GM23338 (cell line): ENCODE results near the gene HMX2. TPM values are rescaled to one million over a fixed set of nuclear protein-coding genes. Genes with fewer than 3 reads are reported as not detected.
A peak's percentile ranks its signal among the peaks of the same experiment; 100 is the strongest.

ENCODE experiments used
- ATAC-seq: fragments of 200-7000 bp; cut with Tn5 transposase; 3 replicates; pipeline ENCODE4 v1.9.1; 2020
- DNase-seq: peaks from one replicate; pipeline ENCODE4 v3.0.0-alpha.2; 2015; ENCODE audit warnings: low spot score
- H2AFZ ChIP-seq: fragments of 200-600 bp; sonication (generic); 2 replicates; pipeline ENCODE4 v1.8.0; 2016; ENCODE audit warnings: antibody characterized with exemption, mild to moderate bottlenecking, moderate library complexity
- H3F3A ChIP-seq: fragments of 200-600 bp; sonication (generic); replicated peaks from 2 replicates; pipeline ENCODE4 v1.8.0; 2017; ENCODE audit warnings: antibody characterized with exemption, mixed run types, low read depth
- H3K27ac ChIP-seq: fragments of 200-600 bp; sonication (generic); 2 replicates; pipeline ENCODE4 v1.6.1; 2016; ENCODE audit warnings: low read depth
- H3K27me3 ChIP-seq: fragments of 200-600 bp; sonication (generic); 2 replicates; pipeline ENCODE4 v1.8.0; 2016; ENCODE audit warnings: mild to moderate bottlenecking, mixed run types, moderate library complexity; ENCODE audit not compliant: insufficient read depth
- H3K36me3 ChIP-seq: fragments of 200-600 bp; sonication (generic); 2 replicates; pipeline ENCODE4 v1.8.0; 2016; ENCODE audit warnings: mild to moderate bottlenecking; ENCODE audit not compliant: insufficient read depth
- H3K4me1 ChIP-seq: fragments of 200-600 bp; sonication (generic); 2 replicates; pipeline ENCODE4 v1.8.0; 2016; ENCODE audit warnings: mild to moderate bottlenecking, moderate library complexity; ENCODE audit not compliant: insufficient read depth
- H3K4me2 ChIP-seq: fragments of 200-600 bp; sonication (generic); 2 replicates; pipeline ENCODE4 v1.7.1; 2017; ENCODE audit warnings: mixed run types
- H3K4me3 ChIP-seq: fragments of 200-600 bp; sonication (generic); 2 replicates; pipeline ENCODE4 v1.6.1; 2016; ENCODE audit warnings: mixed run types
- H3K79me2 ChIP-seq: fragments of 200-600 bp; sonication (generic); replicated peaks from 2 replicates; pipeline ENCODE4 v1.8.0; 2017; ENCODE audit warnings: mild to moderate bottlenecking; ENCODE audit not compliant: insufficient read depth
- H3K9me2 ChIP-seq: fragments of 200-600 bp; sonication (generic); 2 replicates; pipeline ENCODE4 v1.8.0; 2017; ENCODE audit not compliant: insufficient read depth
- H4K20me1 ChIP-seq: fragments of 200-600 bp; sonication (generic); replicated peaks from 2 replicates; pipeline ENCODE4 v1.8.0; 2017; ENCODE audit warnings: mild to moderate bottlenecking; ENCODE audit not compliant: insufficient read depth
- H3K27ac Mint-ChIP-seq: 2 replicates; pipeline ENCODE4 v1.8.0; 2020; ENCODE audit warnings: inconsistent platforms, mild to moderate bottlenecking, moderate library complexity, mixed read lengths
- H3K27me3 Mint-ChIP-seq: 3 replicates; pipeline ENCODE4 v1.8.0; 2022; ENCODE audit warnings: low read depth, mild to moderate bottlenecking, moderate library complexity, mixed read lengths, inconsistent platforms; ENCODE audit not compliant: insufficient read depth, poor library complexity
- H3K36me3 Mint-ChIP-seq: 3 replicates; pipeline ENCODE4 v1.8.0; 2021; ENCODE audit warnings: low read depth, mild to moderate bottlenecking, inconsistent platforms, moderate library complexity, mixed read lengths
- H3K4me1 Mint-ChIP-seq: 3 replicates; pipeline ENCODE4 v1.8.0; 2020; ENCODE audit warnings: mild to moderate bottlenecking, inconsistent platforms, mixed read lengths
- H3K4me3 Mint-ChIP-seq: 3 replicates; pipeline ENCODE4 v1.8.0; 2021; ENCODE audit warnings: moderate library complexity, mild to moderate bottlenecking, inconsistent platforms, mixed read lengths
- H3K9me3 Mint-ChIP-seq: 3 replicates; pipeline ENCODE4 v1.8.0; 2020; ENCODE audit warnings: moderate library complexity, mild to moderate bottlenecking, inconsistent platforms, mixed read lengths
- EZH2 ChIP-seq: fragments of 200-600 bp; sonication (generic); IDR thresholded peaks from one replicate; pipeline ENCODE4 v1.8.0; 2017; ENCODE audit warnings: antibody characterized with exemption, mild to moderate bottlenecking, low read depth; ENCODE audit not compliant: unreplicated experiment
- EZH2phosphoT487 ChIP-seq: fragments of 200-600 bp; sonication (generic); IDR thresholded peaks from one replicate; pipeline ENCODE4 v1.8.1; 2018; ENCODE audit warnings: antibody characterized with exemption; ENCODE audit not compliant: unreplicated experiment
- NANOG ChIP-seq: IDR thresholded peaks from 2 replicates; pipeline ENCODE4 v1.6.1; 2016; ENCODE audit warnings: antibody characterized with exemption, borderline replicate concordance
- STAT1 ChIP-seq: IDR thresholded peaks from one replicate; pipeline ENCODE4 v1.6.1; 2016; ENCODE audit warnings: antibody characterized with exemption; ENCODE audit not compliant: unreplicated experiment
- ZNF114 ChIP-seq: fragments of 250-450 bp; sonication (Bioruptor Pico); IDR thresholded peaks from 2 replicates; pipeline ENCODE4 v1.5.0; 2020; ENCODE audit warnings: mild to moderate bottlenecking, moderate library complexity
- polyA plus RNA-seq: library from polyadenylated mRNA; unstranded; fragments of >200 nt; fragmentation: Nextera tagmentation; extraction: Ambion mirVana; gene quantifications from 2 replicates; pipeline ENCODE4 v1.2.1, GENCODE V29; 2016
- total RNA-seq: library from RNA; depleted of rRNA; stranded (reverse); fragments of >200 nt; shearing (Covaris generic); gene quantifications from 2 replicates; pipeline ENCODE4 v1.2.3, GENCODE V29; 2014
- TF ChIP-seq, protein P1 (sequence below), 2 experiments: fragments of 200-600 bp in 1 of 2; sonication (generic) in 1 of 2; conservative IDR thresholded peaks; 2 replicates each; pipeline versions ENCODE4 v1.5.1 to v1.6.1; 2016 to 2017; ENCODE audit warnings: antibody characterized with exemption in 2 of 2, low read depth in 2 of 2, mild to moderate bottlenecking in 2 of 2, moderate library complexity in 1 of 2

HMX2 gene
- total and polyA plus RNA-seq, 2 experiments from 2014 or later: 2.6 to 3.4 TPM

GRCh38 chr10:123148414-123149161 lies 652 bp downstream of the HMX2 start:
- Mint-ChIP-seq H3K4me3 (peak overlapping the region; percentile 70), H3K27me3 (peaks cover 79% of the 10 kb centered on the region), H3K36me3 (peaks cover 15% of the 10 kb centered on the region; the same call in 2 of the 3 replicates), H3K27ac (no peak overlapping the region), H3K4me1 (peaks cover 65% of the 10 kb centered on the region), H3K9me3 (peaks cover 5% of the 10 kb centered on the region; the same call in 2 of the 3 replicates)
- Histone ChIP-seq H3K4me2 (peak overlapping the region; percentile 83), H3K27me3 (peaks cover 94% of the 10 kb centered on the region), H3F3A (peaks cover 51% of the 10 kb centered on the region), H3K79me2 (no peaks in the 10 kb centered on the region), H4K20me1 (peaks cover 8% of the 10 kb centered on the region; the same call in 1 of the 2 replicates), H2AFZ (peak overlapping the region; percentile 90), H3K9me2 (no peaks in the 10 kb centered on the region), H3K27ac (no peak overlapping the region), H3K36me3 (no peaks in the 10 kb centered on the region), H3K4me1 (peaks cover 71% of the 10 kb centered on the region), H3K4me3 (peak overlapping the region; percentile 60)
- TF ChIP-seq EZH2 (peak; percentile 99), EZH2phosphoT487 (peak; percentile 83), STAT1 (no peak)
- peak; percentile 75 for DNase-seq
- ATAC-seq: peak; percentile 26

DNA sequence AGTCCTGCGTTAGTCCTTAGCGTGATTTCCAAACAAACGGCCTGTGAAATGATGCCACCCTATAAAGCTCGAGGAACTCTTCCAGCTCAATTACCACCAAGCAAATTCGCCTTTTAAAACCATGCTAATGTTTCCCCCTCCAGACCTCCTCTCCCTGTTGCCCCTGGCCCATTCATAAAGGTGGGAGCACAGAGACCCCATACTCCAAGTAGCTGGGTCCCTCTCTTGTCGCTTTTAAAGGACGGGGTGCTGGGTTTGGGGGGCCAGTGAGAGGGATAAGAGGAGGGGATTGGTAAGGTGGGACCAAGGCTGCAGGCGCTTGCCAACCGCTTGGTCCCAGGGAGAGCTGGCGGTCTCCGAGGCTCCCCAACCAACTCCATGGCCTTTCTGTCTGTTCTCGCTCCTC lies 1.2 kb downstream of the HMX2 start:
- peaks cover 89% of the 10 kb centered on the region for H3K27me3 ChIP-seq
- peak overlapping the region; percentile 60 for H3K4me3 ChIP-seq
- H3K36me3 ChIP-seq: no peaks in the 10 kb centered on the region
- H3K4me1 Mint-ChIP-seq: peaks cover 62% of the 10 kb centered on the region
- peaks cover 8% of the 10 kb centered on the region; the same call in 1 of the 2 replicates for H4K20me1 ChIP-seq
- no peak for DNase-seq
- H3K27ac ChIP-seq: no peak overlapping the region
- ATAC-seq: no peak
- peaks cover 15% of the 10 kb centered on the region for H3K36me3 Mint-ChIP-seq
- peaks cover 68% of the 10 kb centered on the region for H3K4me1 ChIP-seq
- H3K27ac Mint-ChIP-seq: no peak overlapping the region
- H3K9me2 ChIP-seq: no peaks in the 10 kb centered on the region
- H3K79me2 ChIP-seq: no peaks in the 10 kb centered on the region
- H2AFZ ChIP-seq: peak overlapping the region; percentile 90
- no peak for TF ChIP-seq STAT1
- TF ChIP-seq, protein P1, sequence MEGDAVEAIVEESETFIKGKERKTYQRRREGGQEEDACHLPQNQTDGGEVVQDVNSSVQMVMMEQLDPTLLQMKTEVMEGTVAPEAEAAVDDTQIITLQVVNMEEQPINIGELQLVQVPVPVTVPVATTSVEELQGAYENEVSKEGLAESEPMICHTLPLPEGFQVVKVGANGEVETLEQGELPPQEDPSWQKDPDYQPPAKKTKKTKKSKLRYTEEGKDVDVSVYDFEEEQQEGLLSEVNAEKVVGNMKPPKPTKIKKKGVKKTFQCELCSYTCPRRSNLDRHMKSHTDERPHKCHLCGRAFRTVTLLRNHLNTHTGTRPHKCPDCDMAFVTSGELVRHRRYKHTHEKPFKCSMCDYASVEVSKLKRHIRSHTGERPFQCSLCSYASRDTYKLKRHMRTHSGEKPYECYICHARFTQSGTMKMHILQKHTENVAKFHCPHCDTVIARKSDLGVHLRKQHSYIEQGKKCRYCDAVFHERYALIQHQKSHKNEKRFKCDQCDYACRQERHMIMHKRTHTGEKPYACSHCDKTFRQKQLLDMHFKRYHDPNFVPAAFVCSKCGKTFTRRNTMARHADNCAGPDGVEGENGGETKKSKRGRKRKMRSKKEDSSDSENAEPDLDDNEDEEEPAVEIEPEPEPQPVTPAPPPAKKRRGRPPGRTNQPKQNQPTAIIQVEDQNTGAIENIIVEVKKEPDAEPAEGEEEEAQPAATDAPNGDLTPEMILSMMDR (conservative IDR thresholded peaks at IDR 0.05; ENCODE audit: low read depth in 2 of 2): no peak
- TF ChIP-seq ZNF114 (CRISPR knock-in tag): no peak
- peak; percentile 97 for TF ChIP-seq EZH2
- no peak for TF ChIP-seq NANOG
- peaks cover 5% of the 10 kb centered on the region; the same call in 2 of the 3 replicates for H3K9me3 Mint-ChIP-seq
- peaks cover 46% of the 10 kb centered on the region for H3F3A ChIP-seq
- H3K4me3 Mint-ChIP-seq: peak overlapping the region; percentile 70
- peaks cover 79% of the 10 kb centered on the region for H3K27me3 Mint-ChIP-seq
- peak overlapping the region; percentile 83 for H3K4me2 ChIP-seq
